Femur (tissue), 1 donor: ENCODE measurements around the gene PRMT3.
"Not testable (repeated sequence)": the region's sequence is repeated elsewhere in the genome, so short reads cannot be mapped to it uniquely, and the experiment has no call there.

Source experiments
- DNase-seq: peaks from one replicate; pipeline ENCODE4 v3.0.0-alpha.2; 2017

Gene PRMT3

GRCh38 chr11:20518323-20518834 lies 130.9 kb downstream of the PRMT3 start:
- no peak for DNase-seq

- DNase-seq = no peak
Measured at GRCh38 chr11:20522536-20522935, 135.0 kb downstream of the PRMT3 start.

GRCh38 chr11:20529757-20530156 lies 142.2 kb downstream of the PRMT3 start:
- DNase-seq = no peak

- no peak for DNase-seq
Measured at GRCh38 chr11:20530942-20531703, 143.6 kb downstream of the PRMT3 start.

GRCh38 chr11:20535271-20535881 lies 147.9 kb downstream of the PRMT3 start:
- no peak for DNase-seq

- DNase-seq = no peak
Measured at GRCh38 chr11:20536365-20536764, 148.8 kb downstream of the PRMT3 start.

GRCh38 chr11:20536784-20537183 lies 149.3 kb downstream of the PRMT3 start:
- no peak for DNase-seq

GRCh38 chr11:20541503-20541902 lies 154.0 kb downstream of the PRMT3 start:
- no peak for DNase-seq

- no peak for DNase-seq
Measured at GRCh38 chr11:20544603-20545237, 157.2 kb downstream of the PRMT3 start.

- DNase-seq = no peak
Measured at GRCh38 chr11:20547411-20547810, 159.9 kb downstream of the PRMT3 start.

GRCh38 chr11:20551096-20551495 lies 163.6 kb downstream of the PRMT3 start:
- no peak for DNase-seq

GRCh38 chr11:20555783-20556182 lies 168.3 kb downstream of the PRMT3 start:
- no peak for DNase-seq

GRCh38 chr11:20556396-20556795 lies 168.9 kb downstream of the PRMT3 start:
- not testable (repeated sequence) for DNase-seq

- DNase-seq = no peak
Measured at GRCh38 chr11:20558741-20559140, 171.2 kb downstream of the PRMT3 start.
